ENCODE data around the gene TXN. TPM values are rescaled to one million over a fixed set of nuclear protein-coding genes. Genes with fewer than 3 reads are reported as not detected.

Gene TXN
- total RNA-seq, 1 donor from 2014 or later: 539 TPM

DNA sequence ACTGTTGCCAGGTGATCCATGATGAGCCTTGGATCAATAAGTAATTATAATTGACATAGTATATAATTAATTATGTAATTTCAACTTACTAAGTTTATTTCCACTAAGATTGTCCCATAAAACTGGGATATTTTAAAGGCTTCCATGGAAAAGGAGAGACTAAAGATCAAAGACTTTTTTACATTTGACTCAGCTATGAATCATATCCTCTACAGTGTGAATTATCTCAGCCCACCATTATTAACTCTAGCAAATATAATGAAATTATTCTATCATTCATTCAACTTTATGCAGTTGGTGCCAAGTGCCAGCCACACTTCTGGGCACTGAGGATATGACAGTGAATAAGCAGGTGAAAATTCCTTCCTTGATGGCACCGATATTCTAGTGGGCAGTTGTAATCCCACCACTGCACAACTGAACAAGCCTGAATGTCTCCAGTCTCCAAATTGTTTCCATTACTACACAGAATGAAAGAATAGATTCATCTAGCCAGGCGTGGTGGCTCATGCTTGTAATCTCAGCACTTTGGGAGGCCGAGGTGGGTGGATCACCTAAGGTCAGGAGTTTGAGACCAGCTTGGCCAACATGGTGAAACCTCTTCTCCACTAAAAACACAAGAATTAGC, 21.9 kb upstream of the TXN start:
- Mint-ChIP-seq H3K4me1 (ENCODE audit: low read depth) (no peaks in the 10 kb centered on the region), H3K27me3 (ENCODE audit: low read depth) (peaks cover 7% of the 10 kb centered on the region), H3K9me3 (no peaks in the 10 kb centered on the region), H3K27ac (no peak overlapping the region), H3K4me3 (ENCODE audit: low read depth) (no peak overlapping the region), H3K36me3 (ENCODE audit: low read depth) (no peaks in the 10 kb centered on the region)
- no peak for DNase-seq (ENCODE audit: low spot score)
- intact Hi-C loops (cut with micrococcal nuclease): no loop called here

DNA sequence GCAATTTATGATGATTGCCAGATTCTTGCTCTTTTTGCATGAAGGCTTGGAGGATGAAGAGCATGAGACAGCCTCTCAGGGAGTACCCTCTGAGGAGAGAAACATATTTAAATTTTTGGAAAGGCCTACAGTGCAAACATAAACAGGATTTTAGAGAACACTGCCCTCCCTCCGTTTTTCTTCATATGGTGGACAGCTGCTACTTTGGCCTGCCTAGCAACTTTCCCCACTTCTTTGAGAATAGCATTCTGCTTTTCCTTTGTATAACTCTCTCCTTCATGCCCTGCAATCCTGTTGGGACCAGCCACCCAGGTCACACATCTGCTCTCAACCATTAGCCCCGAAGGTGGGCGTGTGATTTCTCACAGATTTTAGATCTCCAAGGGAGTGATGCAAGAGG, 20.5 kb upstream of the TXN start:
- Mint-ChIP-seq H3K9me3 (no peaks in the 10 kb centered on the region), H3K4me1 (ENCODE audit: low read depth) (no peaks in the 10 kb centered on the region), H3K27me3 (ENCODE audit: low read depth) (peaks cover 13% of the 10 kb centered on the region), H3K4me3 (ENCODE audit: low read depth) (no peak overlapping the region), H3K36me3 (ENCODE audit: low read depth) (no peaks in the 10 kb centered on the region), H3K27ac (no peak overlapping the region)
- DNase-seq (ENCODE audit: low spot score): no peak
- intact Hi-C loops (cut with micrococcal nuclease): no loop called here

DNA sequence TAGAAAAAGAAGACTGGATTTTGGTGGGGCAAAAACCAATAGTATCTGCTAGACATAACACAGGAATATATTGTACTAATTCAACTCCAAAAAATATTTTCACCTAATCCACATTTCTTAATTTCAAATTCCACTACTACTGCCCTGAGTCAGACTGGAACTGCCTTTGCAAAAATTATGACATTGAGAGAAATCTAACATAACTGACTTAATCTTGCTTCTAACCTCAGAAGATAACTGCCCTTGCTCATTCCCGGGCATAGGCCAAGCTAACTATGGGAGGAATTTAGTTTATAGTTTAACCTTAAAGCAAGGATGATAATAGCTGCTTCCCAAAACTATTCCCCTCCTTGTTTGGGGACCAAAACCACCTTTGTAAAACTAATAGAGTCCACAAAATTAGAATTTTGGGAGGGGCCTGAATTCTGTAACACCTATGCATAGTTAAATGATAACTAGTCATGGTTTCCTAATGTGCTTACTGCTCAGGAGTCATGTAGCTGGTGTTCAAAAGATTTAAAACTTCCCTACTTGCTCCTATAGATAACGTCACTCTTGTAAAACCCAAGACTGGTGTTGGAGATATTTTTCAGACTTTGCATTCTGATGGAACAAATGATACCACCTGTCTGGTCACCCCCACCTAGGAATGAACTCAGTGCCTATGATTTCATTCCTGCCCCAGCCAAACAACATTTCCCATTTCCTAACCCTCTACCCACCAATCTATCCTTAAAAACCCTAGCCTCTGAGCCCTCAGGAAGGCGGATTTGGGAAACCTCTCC, 14.1 kb upstream of the TXN start:
- H3K9me3 Mint-ChIP-seq: no peaks in the 10 kb centered on the region
- H3K27me3 Mint-ChIP-seq (ENCODE audit: low read depth): peaks cover 23% of the 10 kb centered on the region
- DNase-seq (ENCODE audit: low spot score): no peak
- H3K4me3 Mint-ChIP-seq (ENCODE audit: low read depth): no peak overlapping the region
- no peak overlapping the region for H3K27ac Mint-ChIP-seq
- intact Hi-C loops (cut with micrococcal nuclease): no loop called here
- no peaks in the 10 kb centered on the region for H3K4me1 Mint-ChIP-seq (ENCODE audit: low read depth)
- no peaks in the 10 kb centered on the region for H3K36me3 Mint-ChIP-seq (ENCODE audit: low read depth)

DNA sequence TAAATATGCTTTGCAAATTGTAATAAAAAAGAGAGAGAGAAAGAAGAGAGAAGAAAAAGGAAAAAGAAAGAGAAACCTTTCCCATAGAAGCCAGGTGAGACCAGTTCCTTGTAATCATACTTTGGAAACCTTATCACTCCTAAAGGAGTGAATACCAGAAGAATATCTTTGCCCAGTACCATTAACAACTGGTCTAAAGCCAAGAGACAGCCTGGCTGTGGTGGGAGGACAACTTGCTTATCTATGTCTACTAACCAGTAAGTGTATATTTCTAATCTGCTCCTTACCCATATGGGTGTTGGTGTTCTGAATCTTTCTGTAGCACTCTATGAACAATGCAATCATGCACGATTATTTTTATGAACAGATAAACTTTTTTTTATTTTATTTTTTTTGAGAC, 10.5 kb upstream of the TXN start:
- H3K4me1 Mint-ChIP-seq (ENCODE audit: low read depth): no peaks in the 10 kb centered on the region
- H3K9me3 Mint-ChIP-seq: no peaks in the 10 kb centered on the region
- DNase-seq (ENCODE audit: low spot score): no peak
- intact Hi-C loops (cut with micrococcal nuclease): no loop called here
- no peak overlapping the region for H3K4me3 Mint-ChIP-seq (ENCODE audit: low read depth)
- no peaks in the 10 kb centered on the region for H3K36me3 Mint-ChIP-seq (ENCODE audit: low read depth)
- peaks cover 26% of the 10 kb centered on the region for H3K27me3 Mint-ChIP-seq (ENCODE audit: low read depth)
- no peak overlapping the region for H3K27ac Mint-ChIP-seq

DNA sequence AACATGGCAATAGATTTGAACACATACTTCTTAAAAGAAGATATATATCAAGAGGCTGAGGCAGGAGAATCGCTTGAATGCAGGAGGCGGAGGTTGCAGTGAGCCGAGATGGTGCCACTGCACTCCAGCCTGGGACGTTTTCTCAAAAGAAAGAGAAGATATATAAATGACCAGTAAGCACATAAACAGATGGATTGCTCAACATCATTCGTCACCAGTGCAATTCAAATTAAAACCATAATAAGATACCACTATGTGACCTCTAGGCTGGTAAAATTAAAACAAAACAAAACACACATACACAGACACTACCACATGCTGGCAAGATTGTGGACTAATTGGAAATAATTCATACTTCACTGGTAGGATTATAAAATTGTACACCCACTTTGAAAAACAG, 5.3 kb upstream of the TXN start:
- Mint-ChIP-seq H3K27ac (no peak overlapping the region), H3K4me3 (ENCODE audit: low read depth) (no peak overlapping the region), H3K36me3 (ENCODE audit: low read depth) (no peaks in the 10 kb centered on the region), H3K27me3 (ENCODE audit: low read depth) (peaks cover 17% of the 10 kb centered on the region), H3K9me3 (no peaks in the 10 kb centered on the region), H3K4me1 (ENCODE audit: low read depth) (peaks cover 20% of the 10 kb centered on the region)
- no peak for DNase-seq (ENCODE audit: low spot score)
- intact Hi-C loops (cut with micrococcal nuclease): no loop called here

DNA sequence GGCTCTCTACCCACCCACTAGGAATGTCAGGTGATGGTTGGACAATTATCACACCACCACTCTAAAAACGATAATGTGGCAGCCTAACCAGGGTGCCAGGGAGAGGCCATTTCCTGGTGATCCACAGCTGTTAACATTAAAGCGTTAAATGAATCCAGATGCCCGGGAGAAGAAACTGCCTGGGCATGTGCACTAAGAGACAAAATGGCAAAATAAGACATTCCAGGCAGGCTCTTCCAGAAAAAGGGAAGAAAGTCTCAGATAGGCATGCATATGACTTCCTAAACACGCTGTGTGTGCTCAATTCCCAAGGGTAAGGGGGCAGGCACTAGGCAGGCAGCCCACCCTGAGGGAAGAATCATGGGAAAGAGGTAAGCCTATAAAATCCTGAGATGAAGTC, 4.6 kb upstream of the TXN start:
- Mint-ChIP-seq H3K36me3 (ENCODE audit: low read depth) (peaks cover 3% of the 10 kb centered on the region), H3K4me1 (ENCODE audit: low read depth) (peaks cover 20% of the 10 kb centered on the region), H3K27me3 (ENCODE audit: low read depth) (peaks cover 16% of the 10 kb centered on the region), H3K4me3 (ENCODE audit: low read depth) (no peak overlapping the region), H3K27ac (no peak overlapping the region), H3K9me3 (no peaks in the 10 kb centered on the region)
- DNase-seq (ENCODE audit: low spot score): no peak
- intact Hi-C loops (cut with micrococcal nuclease): no loop called here

DNA sequence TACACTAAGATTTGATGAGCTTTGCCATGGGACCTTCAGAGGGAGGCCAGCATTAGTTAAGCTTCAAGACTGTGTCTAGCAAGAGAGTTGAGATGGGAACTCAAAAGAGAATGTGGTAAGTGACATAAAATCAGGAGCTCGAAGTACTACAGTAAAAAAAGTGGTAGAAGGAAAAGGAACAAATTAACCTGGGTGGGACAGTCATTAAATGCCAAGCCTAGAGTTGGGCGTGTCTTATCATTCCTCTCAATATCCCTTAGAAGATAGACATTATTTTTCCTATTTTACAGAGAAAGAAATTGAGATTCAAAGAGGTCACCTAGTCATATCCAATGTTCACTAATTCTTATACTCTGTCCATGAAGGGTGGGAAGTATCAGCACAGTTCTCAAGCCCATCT, 3.3 kb upstream of the TXN start:
- peaks cover 25% of the 10 kb centered on the region for H3K4me1 Mint-ChIP-seq (ENCODE audit: low read depth)
- H3K27ac Mint-ChIP-seq: no peak overlapping the region
- no peak for DNase-seq (ENCODE audit: low spot score)
- no peak overlapping the region for H3K4me3 Mint-ChIP-seq (ENCODE audit: low read depth)
- H3K36me3 Mint-ChIP-seq (ENCODE audit: low read depth): peaks cover 14% of the 10 kb centered on the region
- H3K27me3 Mint-ChIP-seq (ENCODE audit: low read depth): peaks cover 14% of the 10 kb centered on the region
- intact Hi-C loops (cut with micrococcal nuclease): loop anchor here (5.0 to 10.0 kb wide), 5 partner anchors 112 to 1375 kb away; partner anchors contain the start of genes CTNNAL1, DNAJC25, ECPAS and TMEM245
- H3K9me3 Mint-ChIP-seq: no peaks in the 10 kb centered on the region

DNA sequence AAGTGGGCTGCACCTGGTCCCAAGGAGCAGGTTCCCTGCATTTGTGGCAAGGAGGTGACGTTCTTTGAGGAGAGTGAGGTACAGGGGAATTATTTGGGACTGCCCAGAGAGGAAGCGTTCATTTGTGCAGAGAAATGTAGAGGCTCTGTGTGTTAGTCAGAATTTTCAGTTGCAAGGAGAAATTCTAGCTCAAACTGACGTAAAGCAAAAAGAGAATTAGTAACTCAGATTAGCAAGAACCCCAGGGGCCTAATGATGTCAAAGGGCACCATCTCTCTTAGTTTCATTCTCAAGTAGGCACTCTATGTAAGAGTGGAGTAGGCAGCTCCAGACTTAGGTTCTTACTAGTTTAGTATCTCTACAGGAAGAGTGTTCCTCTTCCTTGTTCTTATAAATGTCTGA, 2.4 kb upstream of the TXN start:
- peak overlapping the region; percentile 76 for H3K27ac Mint-ChIP-seq
- peaks cover 10% of the 10 kb centered on the region for H3K27me3 Mint-ChIP-seq (ENCODE audit: low read depth)

DNA sequence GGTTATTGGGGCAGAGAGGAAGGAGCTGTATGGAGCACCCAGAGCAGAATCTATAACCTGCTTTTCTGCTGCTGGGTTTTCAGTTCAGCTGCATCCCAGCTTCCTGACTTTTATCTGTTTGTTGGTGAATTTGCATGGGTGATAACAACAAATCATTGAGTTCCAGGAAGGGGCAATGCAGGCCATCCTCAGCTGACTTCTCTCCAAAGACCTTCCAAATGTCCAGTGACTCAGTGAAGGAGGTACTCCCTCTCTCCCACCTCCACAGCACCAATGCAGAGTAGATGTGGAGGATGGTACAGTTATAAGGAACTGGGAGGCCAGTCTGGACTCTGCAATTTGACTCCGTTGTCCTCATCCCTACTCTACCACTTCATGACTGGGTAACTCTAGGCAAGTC, 1.6 kb upstream of the TXN start:
- peaks cover 29% of the 10 kb centered on the region for H3K36me3 Mint-ChIP-seq (ENCODE audit: low read depth)
- H3K4me1 Mint-ChIP-seq (ENCODE audit: low read depth): peaks cover 41% of the 10 kb centered on the region
- H3K4me3 Mint-ChIP-seq (ENCODE audit: low read depth): peak overlapping the region; percentile 95
- intact Hi-C loops (cut with micrococcal nuclease): loop anchor here (1.0 to 10.0 kb wide), 9 partner anchors 111 to 1377 kb away; partner anchors contain the start of genes CTNNAL1, DNAJC25, ECPAS and TMEM245
- H3K27ac Mint-ChIP-seq: peak overlapping the region; percentile 99
- H3K27me3 Mint-ChIP-seq (ENCODE audit: low read depth): peaks cover 6% of the 10 kb centered on the region
- DNase-seq (ENCODE audit: low spot score): no peak
- H3K9me3 Mint-ChIP-seq: no peaks in the 10 kb centered on the region

More for the DNA sequence above, 2.4 kb upstream of the TXN start:
- DNase-seq (ENCODE audit: low spot score): no peak
- Mint-ChIP-seq H3K4me1 (ENCODE audit: low read depth) (peaks cover 33% of the 10 kb centered on the region), H3K9me3 (no peaks in the 10 kb centered on the region), H3K4me3 (ENCODE audit: low read depth) (peak overlapping the region; percentile 18), H3K36me3 (ENCODE audit: low read depth) (peaks cover 22% of the 10 kb centered on the region)
- intact Hi-C loops (cut with micrococcal nuclease): loop anchor here (5.0 to 10.0 kb wide), 5 partner anchors 111 to 1376 kb away; partner anchors contain the start of genes CTNNAL1, DNAJC25, ECPAS and TMEM245

DNA sequence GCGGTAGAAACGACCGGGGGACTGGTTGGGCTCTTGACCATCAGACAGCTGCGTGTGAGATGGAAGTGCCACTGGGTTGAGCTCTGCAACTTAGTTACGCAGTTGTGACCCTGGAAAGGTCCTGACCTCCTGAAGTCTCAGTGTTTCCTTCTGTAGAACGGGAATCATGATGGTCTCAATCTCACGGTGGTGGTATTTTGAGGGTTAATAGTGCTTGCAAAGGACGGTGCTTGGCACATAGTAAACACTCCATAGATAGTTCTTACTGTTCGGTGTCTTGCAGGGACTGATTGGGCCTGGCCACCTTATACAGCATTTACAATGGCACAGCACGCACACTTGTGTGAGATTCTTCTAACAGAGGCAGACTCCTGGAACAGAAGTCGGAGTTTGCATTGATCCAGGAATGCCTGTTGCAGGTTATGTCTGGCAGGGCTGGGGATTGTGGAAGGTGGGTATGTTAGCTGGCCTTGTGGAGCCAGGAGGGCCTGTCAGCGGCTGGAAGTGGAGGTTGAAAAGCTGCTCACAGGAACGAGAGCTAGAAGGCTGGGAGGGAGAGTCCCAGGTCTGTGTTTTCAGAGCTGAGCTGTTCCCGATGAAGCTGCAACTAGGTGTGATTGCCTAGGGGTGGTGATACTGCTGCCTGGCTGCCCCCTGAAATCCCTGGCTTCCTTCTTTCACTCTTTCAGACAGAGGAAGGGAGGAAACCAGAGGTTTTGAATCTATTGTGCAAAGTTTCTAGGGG, 962 bp upstream of the TXN start:
- Mint-ChIP-seq H3K9me3 (no peaks in the 10 kb centered on the region), H3K36me3 (ENCODE audit: low read depth) (peaks cover 36% of the 10 kb centered on the region), H3K27ac (peak overlapping the region; percentile 99), H3K4me3 (ENCODE audit: low read depth) (peak overlapping the region; percentile 95), H3K27me3 (ENCODE audit: low read depth) (peaks cover 2% of the 10 kb centered on the region), H3K4me1 (ENCODE audit: low read depth) (peaks cover 47% of the 10 kb centered on the region)
- intact Hi-C loops (cut with micrococcal nuclease): loop anchor here (1.0 to 10.0 kb wide), 9 partner anchors 110 to 1378 kb away; partner anchors contain the start of genes CTNNAL1, DNAJC25, ECPAS and TMEM245
- no peak for DNase-seq (ENCODE audit: low spot score)

DNA sequence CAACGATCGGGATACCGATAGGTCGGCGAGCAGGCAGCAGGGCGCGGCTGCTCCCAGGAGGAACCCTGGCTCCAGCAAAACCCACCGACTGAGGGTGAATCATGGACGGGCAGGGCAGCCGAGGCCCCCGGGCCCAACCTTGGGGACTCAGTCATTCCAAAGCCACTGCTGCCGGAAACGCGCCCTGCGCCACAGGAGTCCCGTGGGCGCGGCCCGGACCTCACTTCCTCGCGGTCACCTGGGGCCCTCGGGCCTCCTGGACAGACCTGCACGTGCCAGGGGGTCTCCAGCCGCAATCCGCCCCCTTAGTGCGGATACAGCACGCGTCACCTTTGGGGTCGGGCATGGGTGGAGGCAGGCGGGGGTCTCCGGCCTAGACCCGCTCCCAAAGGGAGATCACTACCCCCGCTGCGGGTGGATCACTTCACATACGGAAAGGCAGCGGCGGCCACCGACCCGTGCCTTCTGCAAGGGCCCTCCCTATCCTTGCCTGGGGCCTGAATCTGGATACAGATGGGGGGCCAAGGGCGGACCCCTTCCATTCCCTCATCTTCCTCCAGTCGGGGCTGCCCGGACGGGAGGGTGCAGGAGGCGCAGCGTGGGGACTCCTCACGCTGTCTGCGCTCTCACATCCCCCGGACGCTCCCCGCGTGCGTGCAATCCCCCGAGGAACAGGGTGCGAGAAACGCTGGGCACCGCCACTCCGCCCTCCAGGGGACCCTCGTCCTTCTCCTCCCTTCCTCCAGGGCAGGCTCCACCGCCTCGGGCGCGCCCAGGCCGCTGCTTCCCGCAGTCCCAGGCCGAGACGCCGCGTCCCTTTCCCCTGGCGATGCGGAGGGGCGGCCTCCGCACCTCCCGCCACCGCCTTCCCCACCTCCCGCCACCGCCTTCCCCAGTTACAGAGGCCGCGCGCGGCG, 586 bp downstream of the TXN start:
- H3K36me3 Mint-ChIP-seq (ENCODE audit: low read depth): peaks cover 48% of the 10 kb centered on the region
- peak overlapping the region; percentile 99 for H3K27ac Mint-ChIP-seq
- no peaks in the 10 kb centered on the region for H3K9me3 Mint-ChIP-seq
- intact Hi-C loops (cut with micrococcal nuclease): loop anchor here (1.0 to 10.0 kb wide), 8 partner anchors 108 to 1379 kb away; partner anchors contain the start of genes CTNNAL1, DNAJC25, ECPAS and TMEM245
- DNase-seq (ENCODE audit: low spot score): peak; percentile 39
- peaks cover 51% of the 10 kb centered on the region for H3K4me1 Mint-ChIP-seq (ENCODE audit: low read depth)
- no peaks in the 10 kb centered on the region for H3K27me3 Mint-ChIP-seq (ENCODE audit: low read depth)
- peak overlapping the region; percentile 95 for H3K4me3 Mint-ChIP-seq (ENCODE audit: low read depth)

DNA sequence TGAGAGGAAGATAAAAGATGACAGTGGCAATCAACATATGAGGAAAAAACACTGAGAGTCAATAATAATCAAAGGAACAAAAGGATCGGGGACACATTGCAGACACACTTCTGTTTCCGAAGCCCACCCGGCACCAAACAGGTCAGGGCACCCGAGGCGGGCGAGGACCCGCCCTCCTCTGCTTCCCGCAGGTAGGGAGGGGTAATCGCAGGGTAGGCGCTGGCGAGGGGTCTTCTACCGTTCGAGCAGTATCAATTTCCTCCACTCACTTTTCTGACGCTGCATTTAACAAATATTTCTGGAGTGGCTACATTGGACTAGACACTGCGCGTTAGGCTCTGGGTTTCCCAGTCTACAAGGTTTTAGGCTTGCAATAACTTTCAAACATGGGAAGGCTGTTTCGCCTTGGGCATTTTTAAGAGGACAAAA, 1.3 kb downstream of the TXN start:
- H3K27me3 Mint-ChIP-seq (ENCODE audit: low read depth): no peaks in the 10 kb centered on the region
- intact Hi-C loops (cut with micrococcal nuclease): loop anchor here (5.0 to 10.0 kb wide), 5 partner anchors 108 to 1380 kb away; partner anchors contain the start of genes CTNNAL1, DNAJC25, ECPAS and TMEM245
- H3K4me1 Mint-ChIP-seq (ENCODE audit: low read depth): peaks cover 55% of the 10 kb centered on the region
- H3K4me3 Mint-ChIP-seq (ENCODE audit: low read depth): peak overlapping the region; percentile 95
- H3K27ac Mint-ChIP-seq: peak overlapping the region; percentile 99
- DNase-seq (ENCODE audit: low spot score): no peak
- H3K36me3 Mint-ChIP-seq (ENCODE audit: low read depth): peaks cover 55% of the 10 kb centered on the region
- H3K9me3 Mint-ChIP-seq: no peaks in the 10 kb centered on the region

Measured in activated T-helper 2 cell treated with anti-CD3 and anti-CD28 coated beads, Interferon-gamma antibody, Interleukin-2, Interleukin-4, amounts not matched to agents 10 μg/mL and 5 μg/mL and 100 μg/mL, durations not matched to agents 14 hours and 24 hours and 36 hours (primary cell).